HepG2 (cell line): ENCODE results near the gene MRPL2. TPM values are rescaled to one million over a fixed set of nuclear protein-coding genes. Genes with fewer than 3 reads are reported as not detected.

Experiments
- BCL6 ChIP-seq: IDR thresholded peaks from 2 replicates; pipeline ENCODE4 v1.6.1; 2016; ENCODE audit warnings: missing genetic modification reagents, missing compliant biosample characterization
- HNRNPH1 ChIP-seq: fragments of 200-400 bp; formaldehyde crosslinking; optimal IDR thresholded peaks from 2 replicates; pipeline ENCODE3; 2017; ENCODE audit warnings: mild to moderate bottlenecking, low read depth, low read length
- KAT8 ChIP-seq: IDR thresholded peaks from 2 replicates; pipeline ENCODE4 v1.6.1; 2016; ENCODE audit warnings: missing genetic modification reagents, missing compliant biosample characterization
- MAX ChIP-seq: IDR thresholded peaks from 2 replicates; pipeline ENCODE4 v1.6.1; 2012; ENCODE audit warnings: inconsistent platforms
- RBM22 ChIP-seq: fragments of 200-400 bp; formaldehyde crosslinking; optimal IDR thresholded peaks from 2 replicates; pipeline ENCODE3; 2017; ENCODE audit warnings: mild to moderate bottlenecking, low read length, moderate library complexity
- RFXAP ChIP-seq: sonication (generic); formaldehyde crosslinking; IDR thresholded peaks from 2 replicates; pipeline ENCODE4 v1.4.0; 2020; ENCODE audit warnings: missing genetic modification reagents, borderline replicate concordance
- SNAPC5 ChIP-seq: sonication (generic); formaldehyde crosslinking; IDR thresholded peaks from 2 replicates; pipeline ENCODE4 v1.8.1; 2023; ENCODE audit warnings: mild to moderate bottlenecking, missing genetic modification reagents, borderline replicate concordance
- SNRNP70 ChIP-seq: fragments of 200-400 bp; formaldehyde crosslinking; IDR thresholded peaks from 2 replicates; pipeline ENCODE4 v1.6.1; 2017; ENCODE audit warnings: mild to moderate bottlenecking, low read depth, low read length, moderate library complexity
- ZNF232 ChIP-seq: sonication (generic); formaldehyde crosslinking; IDR thresholded peaks from 2 replicates; pipeline ENCODE4 v1.4.0; 2020; ENCODE audit warnings: missing genetic modification reagents, borderline replicate concordance
- ZNF407 ChIP-seq: sonication (generic); formaldehyde crosslinking; IDR thresholded peaks from one replicate; pipeline ENCODE4 v1.5.1; 2020; ENCODE audit warnings: mild to moderate bottlenecking, missing genetic modification reagents; ENCODE audit errors: not compliant biosample characterization
- ZNF432 ChIP-seq: sonication (generic); formaldehyde crosslinking; IDR thresholded peaks from 2 replicates; pipeline ENCODE4 v1.5.0; 2020; ENCODE audit warnings: missing genetic modification reagents, mild to moderate bottlenecking, borderline replicate concordance
- ZNF441 ChIP-seq: sonication (generic); formaldehyde crosslinking; IDR thresholded peaks from 2 replicates; pipeline ENCODE4 v1.7.0; 2021; ENCODE audit warnings: missing genetic modification reagents, borderline replicate concordance
- ZNF710 ChIP-seq: sonication (generic); formaldehyde crosslinking; IDR thresholded peaks from 2 replicates; pipeline ENCODE4 v1.5.0; 2020; ENCODE audit warnings: mild to moderate bottlenecking, missing genetic modification reagents, borderline replicate concordance
- ZNF878 ChIP-seq: sonication (generic); formaldehyde crosslinking; IDR thresholded peaks from 2 replicates; pipeline ENCODE4 v1.8.1; 2023; ENCODE audit warnings: mild to moderate bottlenecking, missing genetic modification reagents, moderate library complexity
- polyA plus RNA-seq, 8 experiments: library from polyadenylated mRNA; depleted of rRNA in 3 of 8; stranded (reverse) in 7 of 8; unstranded in 1 of 8; fragments of >200 nt; fragmentation: Illumina TruSeq in 4 of 8; extraction: Trizol in 4 of 8; gene quantifications; 2 replicates each; pipeline versions ENCODE4 v1.2.1 to v1.2.3, GENCODE V29; 2011 to 2016; ENCODE audit warnings: low read depth in 4 of 8, missing spikeins in 1 of 8, mixed read lengths in 1 of 8; ENCODE audit not compliant: insufficient read depth in 1 of 8
- total RNA-seq, 5 experiments: library from RNA; depleted of rRNA; stranded (reverse); fragments of >200 nt; fragmentation: Illumina TruSeq; extraction: Trizol; gene quantifications; 2 replicates each; pipeline ENCODE4 v1.2.3, GENCODE V29; 2016; ENCODE audit warnings: low read depth in 1 of 5

MRPL2 gene
- total and polyA plus RNA-seq, 2 of the 13 experiments (the other 11 are each of a cell fraction or from before 2014, with no cell fraction given): 56.8 to 65.6 TPM

- TF ChIP-seq ZNF407 (CRISPR knock-in tag): no peak
- TF ChIP-seq HNRNPH1: no peak
- TF ChIP-seq SNRNP70: no peak
- peak; percentile 55; the same call in 1 of the 2 replicates for TF ChIP-seq ZNF232 (CRISPR knock-in tag)
- TF ChIP-seq RFXAP (CRISPR knock-in tag): peak; percentile 86
- peak; percentile 80; the same call in 1 of the 2 replicates for TF ChIP-seq ZNF441 (CRISPR knock-in tag)
- no peak for TF ChIP-seq SNAPC5 (CRISPR knock-in tag)
- no peak for TF ChIP-seq ZNF878 (CRISPR knock-in tag)
- TF ChIP-seq ZNF432: no peak
- TF ChIP-seq ZNF710 (CRISPR knock-in tag): peak; percentile 47; the same call in 1 of the 2 replicates
- TF ChIP-seq MAX: peak; percentile 85
- TF ChIP-seq RBM22: no peak
- peak; percentile 98 for TF ChIP-seq KAT8 (CRISPR knock-in tag)
- TF ChIP-seq BCL6 (CRISPR knock-in tag): peak; percentile 46; the same call in 1 of the 2 replicates
These were observed at the start of gene MRPL2, which contains the start of gene KLC4 (continued) for GRCh38 chr6:43059168-43060033.
